MM.1S (cell line): Measurements from ENCODE around the gene PREX1.

Source experiments
- DNase-seq: peaks from one replicate; pipeline ENCODE4 v3.0.0-alpha.2; 2015
- H2AFZ ChIP-seq: fragments of 300-600 bp; sonication (generic); 2 replicates; pipeline ENCODE4 v1.6.0; 2016; ENCODE audit warnings: antibody characterized with exemption, low read length
- H3F3A ChIP-seq: fragments of 300-600 bp; sonication (generic); 2 replicates; pipeline ENCODE4 v1.6.1; 2016; ENCODE audit warnings: mild to moderate bottlenecking, antibody characterized with exemption, low read length, moderate library complexity, mixed read lengths; ENCODE audit not compliant: insufficient read depth
- H3K27ac ChIP-seq: fragments of 300-600 bp; sonication (generic); 2 replicates; pipeline ENCODE4 v1.5.1; 2016; ENCODE audit warnings: mild to moderate bottlenecking, low read length
- H3K27me3 ChIP-seq: fragments of 300-600 bp; sonication (generic); replicated peaks from 2 replicates; pipeline ENCODE4 v1.6.0; 2016; ENCODE audit warnings: low read length; ENCODE audit not compliant: insufficient read depth
- H3K36me3 ChIP-seq: fragments of 300-600 bp; sonication (generic); replicated peaks from 2 replicates; pipeline ENCODE4 v1.6.1; 2016; ENCODE audit warnings: mild to moderate bottlenecking, low read length, mixed read lengths; ENCODE audit not compliant: insufficient read depth
- H3K4me1 ChIP-seq: fragments of 300-600 bp; sonication (generic); 2 replicates; pipeline ENCODE4 v1.6.1; 2016; ENCODE audit warnings: low read length, mixed read lengths
- H3K4me2 ChIP-seq: fragments of 300-600 bp; sonication (generic); 2 replicates; pipeline ENCODE4 v1.6.0; 2016; ENCODE audit warnings: low read depth, low read length
- H3K4me3 ChIP-seq: fragments of 300-600 bp; sonication (generic); 2 replicates; pipeline ENCODE4 v1.5.1; 2016; ENCODE audit warnings: low read length, mixed read lengths
- H3K79me2 ChIP-seq: fragments of 300-600 bp; sonication (generic); 2 replicates; pipeline ENCODE4 v1.6.1; 2016; ENCODE audit warnings: mixed run types, low read length, mixed read lengths
- H3K9ac ChIP-seq: fragments of 300-600 bp; sonication (generic); 2 replicates; pipeline ENCODE4 v1.6.1; 2016; ENCODE audit warnings: low read length, mixed read lengths
- H3K9me2 ChIP-seq: fragments of 300-600 bp; sonication (generic); replicated peaks from 2 replicates; pipeline ENCODE4 v1.6.1; 2016; ENCODE audit warnings: mild to moderate bottlenecking, low read length, mixed read lengths; ENCODE audit not compliant: insufficient read depth
- H3K9me3 ChIP-seq: fragments of 300-600 bp; sonication (generic); replicated peaks from 2 replicates; pipeline ENCODE4 v1.6.1; 2016; ENCODE audit warnings: mild to moderate bottlenecking, low read length, mixed read lengths; ENCODE audit not compliant: insufficient read depth
- H4K20me1 ChIP-seq: fragments of 300-600 bp; sonication (generic); 2 replicates; pipeline ENCODE4 v1.6.1; 2016; ENCODE audit warnings: mild to moderate bottlenecking, low read length, moderate library complexity, mixed read lengths; ENCODE audit not compliant: insufficient read depth
- CTCF ChIP-seq: fragments of 300-600 bp; sonication (generic); IDR thresholded peaks from 2 replicates; pipeline ENCODE4 v1.5.1; 2016; ENCODE audit warnings: antibody characterized with exemption, low read length, mixed read lengths
- EZH2 ChIP-seq: fragments of 300-600 bp; sonication (generic); optimal IDR thresholded peaks from 2 replicates; pipeline ENCODE3; 2017; ENCODE audit warnings: low read depth, mild to moderate bottlenecking, antibody characterized with exemption, low read length, mixed read lengths
- EZH2phosphoT487 ChIP-seq: fragments of 300-600 bp; sonication (generic); IDR thresholded peaks from 2 replicates; pipeline ENCODE4 v1.6.1; 2018; ENCODE audit warnings: antibody characterized with exemption, low read length

The PREX1 gene

DNA sequence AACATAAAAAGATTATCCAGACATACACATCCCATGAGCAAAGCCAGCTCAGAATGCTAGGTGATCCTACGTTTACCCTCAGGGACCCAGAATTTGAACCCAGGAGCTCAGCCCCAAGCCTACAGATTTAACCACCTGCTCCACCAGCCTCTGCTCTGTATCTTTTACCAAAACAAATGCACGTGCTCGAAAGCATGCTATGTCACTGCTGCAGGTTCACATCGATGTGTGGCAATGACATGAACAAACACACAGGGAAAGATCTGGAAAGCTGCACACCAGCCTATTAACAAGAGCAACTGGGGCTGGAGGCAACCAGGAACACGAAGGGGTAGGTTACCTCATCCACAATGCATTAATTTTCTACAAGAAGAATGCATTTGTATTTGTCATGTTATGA lies 32.1 kb downstream of the PREX1 start:
- H3K9ac ChIP-seq: no peak overlapping the region
- H3K9me2 ChIP-seq: no peaks in the 10 kb centered on the region

GRCh38 chr20:48794816-48795457 lies 32.9 kb downstream of the PREX1 start:
- Histone ChIP-seq H3F3A (no peaks in the 10 kb centered on the region), H3K4me3 (no peak overlapping the region), H2AFZ (no peak overlapping the region), H3K27ac (no peak overlapping the region), H3K9ac (no peak overlapping the region), H3K27me3 (no peaks in the 10 kb centered on the region), H4K20me1 (no peaks in the 10 kb centered on the region), H3K36me3 (no peaks in the 10 kb centered on the region), H3K4me1 (no peaks in the 10 kb centered on the region), H3K4me2 (no peak overlapping the region), H3K9me2 (no peaks in the 10 kb centered on the region), H3K79me2 (no peaks in the 10 kb centered on the region), H3K9me3 (no peaks in the 10 kb centered on the region)
- no peak for TF ChIP-seq CTCF
- no peak for TF ChIP-seq EZH2
- no peak for TF ChIP-seq EZH2phosphoT487
- DNase-seq: no peak

More for the DNA sequence above, 32.1 kb downstream of the PREX1 start:
- TF ChIP-seq EZH2phosphoT487: no peak
- no peak for TF ChIP-seq CTCF
- no peak for TF ChIP-seq EZH2
- Histone ChIP-seq H3K4me2 (no peak overlapping the region), H3K27ac (no peak overlapping the region), H3K27me3 (no peaks in the 10 kb centered on the region), H3K9me3 (no peaks in the 10 kb centered on the region), H3K4me3 (no peak overlapping the region), H4K20me1 (no peaks in the 10 kb centered on the region), H3K36me3 (no peaks in the 10 kb centered on the region), H3K79me2 (no peaks in the 10 kb centered on the region), H3K4me1 (no peaks in the 10 kb centered on the region), H3F3A (no peaks in the 10 kb centered on the region), H2AFZ (no peak overlapping the region)
- no peak for DNase-seq

DNA sequence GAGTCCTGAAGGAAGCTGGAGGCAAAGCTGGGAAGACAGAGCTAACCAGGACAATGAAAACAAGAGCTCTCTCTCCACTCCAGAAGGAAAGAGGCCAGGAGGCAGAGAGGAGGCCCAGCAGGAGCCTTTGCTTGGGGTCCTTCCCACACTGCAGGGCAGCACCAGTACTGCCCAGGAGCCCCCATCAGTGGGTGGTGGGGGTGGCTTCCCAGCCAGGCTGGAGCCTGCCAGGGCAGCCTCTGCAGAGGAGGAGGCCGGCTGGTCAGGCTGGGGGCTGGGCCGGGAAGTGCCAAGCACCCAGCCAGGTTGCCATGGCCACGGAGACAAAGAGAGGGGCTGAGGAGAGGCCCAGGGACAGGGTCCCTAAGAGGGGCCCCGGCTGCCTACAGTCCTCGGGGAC lies 33.4 kb downstream of the PREX1 start:
- H3K9ac ChIP-seq: no peak overlapping the region
- no peaks in the 10 kb centered on the region for H3K27me3 ChIP-seq
- no peak overlapping the region for H3K4me3 ChIP-seq
- no peak overlapping the region for H3K4me2 ChIP-seq
- H3K27ac ChIP-seq: no peak overlapping the region
- no peaks in the 10 kb centered on the region for H4K20me1 ChIP-seq
- no peaks in the 10 kb centered on the region for H3K9me2 ChIP-seq
- H3F3A ChIP-seq: no peaks in the 10 kb centered on the region
- no peak for DNase-seq
- no peaks in the 10 kb centered on the region for H3K36me3 ChIP-seq
- no peak overlapping the region for H2AFZ ChIP-seq
- no peaks in the 10 kb centered on the region for H3K4me1 ChIP-seq
- H3K9me3 ChIP-seq: no peaks in the 10 kb centered on the region
- TF ChIP-seq CTCF: no peak
- TF ChIP-seq EZH2phosphoT487: no peak
- no peak for TF ChIP-seq EZH2
- H3K79me2 ChIP-seq: no peaks in the 10 kb centered on the region
